SK-N-SH (cell line): ENCODE measurements around the gene IGFBP3. TPM values are rescaled to one million over a fixed set of nuclear protein-coding genes. Genes with fewer than 3 reads are reported as not detected.

Experiments
- CTCF ChIA-PET: fragments of 300-600, 350-600 bp; formaldehyde crosslinking; extraction: SDS; loops from one replicate; lab custom pipeline; 2021; lab: Yijun Ruan, JAX
- POLR2A ChIA-PET: fragments of 350-600 bp; sonication (Branson Sonifier 250); formaldehyde crosslinking; extraction: SDS; loops from one replicate; lab custom pipeline; 2020; ENCODE audit warnings: antibody characterized with exemption, inconsistent platforms; lab: Yijun Ruan, JAX
- DNase-seq: peaks from one replicate; pipeline ENCODE4 v3.0.0; 2012
- H2AFZ ChIP-seq: fragments of 200-600 bp; sonication (generic); 2 replicates; pipeline ENCODE4 v1.8.1; 2016; ENCODE audit warnings: antibody characterized with exemption, mild to moderate bottlenecking, low read depth
- H3F3A ChIP-seq: fragments of 200-600 bp; sonication (generic); replicated peaks from 2 replicates; pipeline ENCODE3; 2016; ENCODE audit warnings: antibody characterized with exemption, mild to moderate bottlenecking; ENCODE audit not compliant: insufficient read depth
- H3K27ac ChIP-seq, 2 experiments: fragments of 200-500 bp in 1 of 2; fragments of 200-600 bp in 1 of 2; sonication (Bioruptor generic) in 1 of 2; sonication (generic), shearing (Covaris generic) in 1 of 2; 2 replicates each; pipeline versions ENCODE4 v1.5.1 to v1.6.1; 2014 to 2016; ENCODE audit warnings: low read depth in 2 of 2, inconsistent platforms in 1 of 2, low read length in 1 of 2, mild to moderate bottlenecking in 1 of 2, mixed read lengths in 1 of 2
- H3K27me3 ChIP-seq: fragments of 200-600 bp; sonication (generic), shearing (Covaris generic); 2 replicates; pipeline ENCODE4 v1.6.1; 2016; ENCODE audit warnings: mixed run types; ENCODE audit not compliant: insufficient read depth
- H3K36me3 ChIP-seq, 2 experiments: fragments of 200-500 bp in 1 of 2; fragments of 200-600 bp in 1 of 2; sonication (Bioruptor generic) in 1 of 2; sonication (generic) in 1 of 2; replicated peaks in 1 of 2; 2 replicates each; pipeline versions ENCODE3 to v1.5.1; 2014 to 2016; ENCODE audit warnings: low read length in 1 of 2, mild to moderate bottlenecking in 1 of 2; ENCODE audit not compliant: insufficient read depth in 2 of 2, control insufficient read depth in 1 of 2
- H3K4me1 ChIP-seq, 2 experiments: fragments of 200-500 bp in 1 of 2; fragments of 200-600 bp in 1 of 2; sonication (Bioruptor generic) in 1 of 2; sonication (generic), shearing (Covaris generic) in 1 of 2; 2 replicates each; pipeline versions ENCODE4 v1.5.1 to v1.6.1; 2014 to 2016; ENCODE audit warnings: low read depth in 1 of 2, low read length in 1 of 2, mixed run types in 1 of 2; ENCODE audit not compliant: insufficient read depth in 2 of 2, control insufficient read depth in 1 of 2
- H3K4me2 ChIP-seq: fragments of 200-600 bp; sonication (generic), shearing (Covaris generic); 2 replicates; pipeline ENCODE4 v1.6.1; 2017; ENCODE audit warnings: mixed run types
- H3K4me3 ChIP-seq, 2 experiments: fragments of 200-500 bp in 1 of 2; fragments of 200-600 bp in 1 of 2; sonication (Bioruptor generic) in 1 of 2; sonication (generic), shearing (Covaris generic) in 1 of 2; 2 replicates each; pipeline versions ENCODE4 v1.5.1 to v1.8.1; 2014 to 2016; ENCODE audit warnings: low read depth in 2 of 2, inconsistent platforms in 1 of 2, low read length in 1 of 2, mild to moderate bottlenecking in 1 of 2, mixed read lengths in 1 of 2, moderate library complexity in 1 of 2
- H3K79me2 ChIP-seq: fragments of 200-600 bp; sonication (generic); 2 replicates; pipeline ENCODE4 v1.8.1; 2017; ENCODE audit warnings: mild to moderate bottlenecking; ENCODE audit not compliant: insufficient read depth
- H3K9ac ChIP-seq: fragments of 200-600 bp; sonication (generic); 2 replicates; pipeline ENCODE4 v1.6.1; 2017; ENCODE audit warnings: mixed run types
- H3K9me2 ChIP-seq: fragments of 200-600 bp; sonication (generic); 2 replicates; pipeline ENCODE4 v1.6.1; 2017; ENCODE audit warnings: mixed run types
- H3K9me3 ChIP-seq: fragments of 200-600 bp; sonication (generic); 2 replicates; pipeline ENCODE4 v1.6.1; 2017; ENCODE audit warnings: mixed run types, mild to moderate bottlenecking, moderate library complexity
- H4K20me1 ChIP-seq: fragments of 200-600 bp; sonication (generic); 2 replicates; pipeline ENCODE4 v1.6.1; 2017; ENCODE audit warnings: mild to moderate bottlenecking, mixed run types; ENCODE audit not compliant: insufficient read depth
- CHD2 ChIP-seq: fragments of 150-350 bp; IDR thresholded peaks from 2 replicates; pipeline ENCODE4 v1.6.1; 2018; ENCODE audit warnings: low read length; ENCODE audit not compliant: partially characterized antibody
- ELF1 ChIP-seq: IDR thresholded peaks from 2 replicates; pipeline ENCODE4 v1.4.0; 2012
- EP300 ChIP-seq, 2 experiments: IDR thresholded peaks; 2 replicates each; pipeline versions ENCODE4 v1.4.0 to v1.6.1; 2012; ENCODE audit warnings: borderline replicate concordance in 1 of 2, low read depth in 1 of 2, low read length in 1 of 2
- FOXM1 ChIP-seq: IDR thresholded peaks from 2 replicates; pipeline ENCODE4 v1.4.0; 2012; ENCODE audit warnings: low read depth, mild to moderate bottlenecking
- GATA2 ChIP-seq: sonication (generic); formaldehyde crosslinking; IDR thresholded peaks from 2 replicates; pipeline ENCODE4 v1.5.0; 2020; ENCODE audit warnings: mild to moderate bottlenecking, missing genetic modification reagents
- MEF2A ChIP-seq: IDR thresholded peaks from 2 replicates; pipeline ENCODE4 v1.4.0; 2012; ENCODE audit warnings: low read depth, borderline replicate concordance
- MXI1 ChIP-seq: IDR thresholded peaks from 2 replicates; pipeline ENCODE4 v1.6.1; 2012; ENCODE audit warnings: mild to moderate bottlenecking, low read depth, low read length, improper control_type of control experiment
- NFIC ChIP-seq: IDR thresholded peaks from 2 replicates; pipeline ENCODE4 v1.4.0; 2012; ENCODE audit warnings: borderline replicate concordance
- NRF1 ChIP-seq: IDR thresholded peaks from 2 replicates; pipeline ENCODE4 v1.6.1; 2012; ENCODE audit warnings: low read depth, mild to moderate bottlenecking, low read length
- RFX5 ChIP-seq: IDR thresholded peaks from 2 replicates; pipeline ENCODE4 v1.6.1; 2012; ENCODE audit warnings: mild to moderate bottlenecking, improper control_type of control experiment, low read length
- RXRA ChIP-seq: IDR thresholded peaks from 2 replicates; pipeline ENCODE4 v1.4.0; 2012; ENCODE audit warnings: low read depth, mild to moderate bottlenecking, borderline replicate concordance
- SMC3 ChIP-seq: IDR thresholded peaks from 2 replicates; pipeline ENCODE4 v1.6.1; 2012; ENCODE audit warnings: low read depth, low read length, improper control_type of control experiment
- TCF12 ChIP-seq: IDR thresholded peaks from 2 replicates; pipeline ENCODE4 v1.4.0; 2012
- TEAD4 ChIP-seq: IDR thresholded peaks from 2 replicates; pipeline ENCODE4 v1.4.0; 2012; ENCODE audit warnings: mild to moderate bottlenecking, borderline replicate concordance; ENCODE audit not compliant: insufficient read depth
- YY1 ChIP-seq: IDR thresholded peaks from 2 replicates; pipeline ENCODE4 v1.4.0; 2012; ENCODE audit warnings: low read depth, mild to moderate bottlenecking
- WGBS: methylation state at CpG from one replicate; pipeline ENCODE4 v1.1.6; 2017; ENCODE audit warnings: low lambda C conversion rate; 5-methylcytosine and 5-hydroxymethylcytosine counted together
- polyA plus RNA-seq, 3 experiments: library from polyadenylated mRNA; depleted of rRNA; stranded (reverse); fragments of >200 nt; gene quantifications; 2 replicates each; pipeline ENCODE4 v1.2.3, GENCODE V29; 2012
- TF ChIP-seq, protein P1 (sequence below): IDR thresholded peaks from 2 replicates; pipeline ENCODE4 v1.4.0; 2012; ENCODE audit warnings: low read depth, borderline replicate concordance
- TF ChIP-seq, protein P2 (sequence below): fragments of 150-350 bp; IDR thresholded peaks from 2 replicates; pipeline ENCODE4 v1.6.1; 2016; ENCODE audit warnings: mild to moderate bottlenecking, low read depth, low read length
- TF ChIP-seq, protein P3 (sequence below): fragments of 150-350 bp; IDR thresholded peaks from 2 replicates; pipeline ENCODE4 v1.6.1; 2017; ENCODE audit warnings: antibody characterized with exemption, low read length, low read depth, borderline replicate concordance

Gene IGFBP3
- polyA plus RNA-seq, 1 of the 3 experiments (the other 2 are of a cell fraction), result 51.2 TPM

DNA sequence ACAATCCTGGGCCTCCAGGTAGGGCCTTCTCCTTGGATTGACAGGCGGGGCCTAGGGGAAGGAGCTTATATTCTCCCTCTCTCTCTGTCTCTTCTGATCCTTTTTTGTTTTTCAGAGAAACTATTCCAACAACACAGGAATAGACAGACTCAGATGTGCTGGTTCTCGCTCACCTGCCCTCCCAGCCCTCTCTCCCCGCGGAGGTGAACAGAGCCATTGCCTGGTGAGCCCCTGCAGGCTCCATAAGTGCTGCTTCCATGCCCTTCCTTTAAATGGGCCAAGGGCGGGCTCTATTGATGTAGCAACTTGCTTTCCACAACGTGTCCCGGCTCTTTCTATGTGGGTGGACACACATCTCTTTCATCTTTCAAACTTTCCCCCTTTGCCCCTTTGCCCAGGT is 47.2 kb upstream of the IGFBP3 start:
- TF ChIP-seq EP300 (IDR thresholded peaks at IDR 0.05; ENCODE audit: borderline replicate concordance in 1 of 2, low read depth in 1 of 2, low read length in 1 of 2) (no peak), TCF12 (no peak), ELF1 (no peak), RFX5 (no peak), GATA2 (CRISPR knock-in tag) (no peak), NFIC (no peak), MXI1 (no peak), RXRA (no peak), SMC3 (no peak), YY1 (no peak)
- TF ChIP-seq, protein P1, sequence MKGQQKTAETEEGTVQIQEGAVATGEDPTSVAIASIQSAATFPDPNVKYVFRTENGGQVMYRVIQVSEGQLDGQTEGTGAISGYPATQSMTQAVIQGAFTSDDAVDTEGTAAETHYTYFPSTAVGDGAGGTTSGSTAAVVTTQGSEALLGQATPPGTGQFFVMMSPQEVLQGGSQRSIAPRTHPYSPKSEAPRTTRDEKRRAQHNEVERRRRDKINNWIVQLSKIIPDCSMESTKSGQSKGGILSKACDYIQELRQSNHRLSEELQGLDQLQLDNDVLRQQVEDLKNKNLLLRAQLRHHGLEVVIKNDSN, result no peak
- TF ChIP-seq, protein P2, sequence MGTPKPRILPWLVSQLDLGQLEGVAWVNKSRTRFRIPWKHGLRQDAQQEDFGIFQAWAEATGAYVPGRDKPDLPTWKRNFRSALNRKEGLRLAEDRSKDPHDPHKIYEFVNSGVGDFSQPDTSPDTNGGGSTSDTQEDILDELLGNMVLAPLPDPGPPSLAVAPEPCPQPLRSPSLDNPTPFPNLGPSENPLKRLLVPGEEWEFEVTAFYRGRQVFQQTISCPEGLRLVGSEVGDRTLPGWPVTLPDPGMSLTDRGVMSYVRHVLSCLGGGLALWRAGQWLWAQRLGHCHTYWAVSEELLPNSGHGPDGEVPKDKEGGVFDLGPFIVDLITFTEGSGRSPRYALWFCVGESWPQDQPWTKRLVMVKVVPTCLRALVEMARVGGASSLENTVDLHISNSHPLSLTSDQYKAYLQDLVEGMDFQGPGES, result no peak
- TF ChIP-seq, all 33 proteins: peak for 0
- no peak overlapping the region for H3K4me2 ChIP-seq
- no peaks in the 10 kb centered on the region for H3K36me3 ChIP-seq
- ChIA-PET POLR2A (no interaction called here), CTCF (interaction anchor here (1.2 kb wide), 1 partner anchor 46 kb away, joined by 5 read pairs; no protein-coding TSS in a partner anchor)
- H3K27me3 ChIP-seq, result no peaks in the 10 kb centered on the region
- no peaks in the 10 kb centered on the region for H3F3A ChIP-seq
- H3K27ac ChIP-seq, result no peak overlapping the region
- no peaks in the 10 kb centered on the region for H3K4me1 ChIP-seq
- 77% methylated on average over 7 of the region's 7 CpGs for WGBS
- H2AFZ ChIP-seq, result no peak overlapping the region
- H4K20me1 ChIP-seq, result no peaks in the 10 kb centered on the region
- no peaks in the 10 kb centered on the region for H3K9me3 ChIP-seq
- no peak for DNase-seq
- H3K4me3 ChIP-seq, result no peak overlapping the region
- no peaks in the 10 kb centered on the region for H3K79me2 ChIP-seq
- H3K9ac ChIP-seq, result no peak overlapping the region
- H3K9me2 ChIP-seq, result no peaks in the 10 kb centered on the region

DNA sequence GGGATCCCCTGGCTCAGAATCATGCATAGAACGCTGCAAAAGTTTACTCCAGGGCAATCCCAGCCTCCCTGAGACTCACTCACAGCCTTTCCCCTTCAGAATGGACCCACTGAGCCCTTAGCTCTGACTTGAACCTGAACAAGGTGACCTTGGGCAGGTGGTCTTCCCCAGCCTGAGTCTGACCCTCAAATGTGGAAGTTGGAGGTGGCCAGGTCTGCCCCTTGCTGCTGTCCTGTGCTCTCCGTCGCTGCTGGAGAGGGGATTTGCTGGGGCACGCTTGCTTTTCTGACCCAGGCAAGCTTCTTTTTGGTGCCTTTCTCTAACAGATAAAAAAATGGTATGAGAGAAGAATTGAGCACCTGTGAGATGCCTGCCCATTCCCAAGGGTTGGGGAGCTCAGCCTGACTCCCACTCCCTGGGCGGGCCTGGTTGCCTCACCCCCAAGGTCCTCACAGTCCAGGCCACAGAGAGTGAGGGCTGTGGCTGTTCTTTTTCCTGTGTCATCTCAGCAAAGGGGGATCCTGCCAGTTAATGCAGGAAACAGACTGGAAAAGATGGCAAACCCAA is 46.6 kb upstream of the IGFBP3 start:
- H3F3A ChIP-seq, result no peaks in the 10 kb centered on the region
- H3K79me2 ChIP-seq, result no peaks in the 10 kb centered on the region
- H4K20me1 ChIP-seq, result no peaks in the 10 kb centered on the region
- H3K4me2 ChIP-seq, result no peak overlapping the region
- H3K27me3 ChIP-seq, result no peaks in the 10 kb centered on the region
- H3K4me3 ChIP-seq, result no peak overlapping the region
- CTCF ChIA-PET, result interaction anchor here (1.2 to 1.9 kb wide), 2 partner anchors 12 to 45 kb away, joined by 5 read pairs; no protein-coding TSS in a partner anchor
- H3K4me1 ChIP-seq, result no peaks in the 10 kb centered on the region
- TF ChIP-seq MEF2A (no peak), ELF1 (no peak), EP300 (IDR thresholded peaks at IDR 0.05; ENCODE audit: borderline replicate concordance in 1 of 2, low read depth in 1 of 2, low read length in 1 of 2) (no peak), FOXM1 (no peak), TEAD4 (no peak), NFIC (no peak), TCF12 (no peak), CHD2 (no peak), RFX5 (no peak), NRF1 (no peak)
- TF ChIP-seq, protein P2, result no peak
- TF ChIP-seq, protein P3, sequence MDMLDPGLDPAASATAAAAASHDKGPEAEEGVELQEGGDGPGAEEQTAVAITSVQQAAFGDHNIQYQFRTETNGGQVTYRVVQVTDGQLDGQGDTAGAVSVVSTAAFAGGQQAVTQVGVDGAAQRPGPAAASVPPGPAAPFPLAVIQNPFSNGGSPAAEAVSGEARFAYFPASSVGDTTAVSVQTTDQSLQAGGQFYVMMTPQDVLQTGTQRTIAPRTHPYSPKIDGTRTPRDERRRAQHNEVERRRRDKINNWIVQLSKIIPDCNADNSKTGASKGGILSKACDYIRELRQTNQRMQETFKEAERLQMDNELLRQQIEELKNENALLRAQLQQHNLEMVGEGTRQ, result no peak
- TF ChIP-seq, all 33 proteins: peak for 0
- H3K9me3 ChIP-seq, result no peaks in the 10 kb centered on the region
- H3K9ac ChIP-seq, result no peak overlapping the region
- H3K9me2 ChIP-seq, result no peaks in the 10 kb centered on the region
- H3K27ac ChIP-seq, result no peak overlapping the region
- POLR2A ChIA-PET, result no interaction called here
- no peaks in the 10 kb centered on the region for H3K36me3 ChIP-seq
- WGBS, result 74% methylated on average over 5 of the region's 5 CpGs
- H2AFZ ChIP-seq, result no peak overlapping the region
- DNase-seq, result no peak
